Mucosa of stomach (tissue), 1 donor: ENCODE data around the gene RIOK1.
"Not testable (repeated sequence)": the region's sequence is repeated elsewhere in the genome, so short reads cannot be mapped to it uniquely, and the experiment has no call there.

ENCODE experiments used
- H3K27me3 ChIP-seq: one replicate; pipeline ENCODE4 v1.7.0; 2013; ENCODE audit warnings: mild to moderate bottlenecking, low read length; ENCODE audit not compliant: control insufficient read depth, insufficient read depth
- H3K36me3 ChIP-seq: one replicate; pipeline ENCODE4 v1.7.0; 2013; ENCODE audit warnings: low read length; ENCODE audit not compliant: control insufficient read depth, insufficient read depth
- H3K4me1 ChIP-seq: one replicate; pipeline ENCODE4 v1.7.0; 2013; ENCODE audit warnings: mild to moderate bottlenecking, low read length; ENCODE audit not compliant: control insufficient read depth, insufficient read depth
- H3K4me3 ChIP-seq: one replicate; pipeline ENCODE4 v1.7.0; 2013; ENCODE audit warnings: low read length
- H3K9ac ChIP-seq: one replicate; pipeline ENCODE4 v1.7.0; 2013; ENCODE audit warnings: mild to moderate bottlenecking, low read length, moderate library complexity
- H3K9me3 ChIP-seq: one replicate; pipeline ENCODE4 v1.7.0; 2013; ENCODE audit warnings: mild to moderate bottlenecking, low read length, moderate library complexity; ENCODE audit not compliant: control insufficient read depth
- donor health status: Pancreatic carcinoma.

The RIOK1 gene

GRCh38 chr6:7446619-7447325, 57.2 kb downstream of the RIOK1 start:
- H3K9me3 ChIP-seq: no peaks in the 10 kb centered on the region
- no peaks in the 10 kb centered on the region for H3K27me3 ChIP-seq
- no peaks in the 10 kb centered on the region for H3K36me3 ChIP-seq
- no peak overlapping the region for H3K4me3 ChIP-seq
- H3K9ac ChIP-seq: no peak overlapping the region
- H3K4me1 ChIP-seq: no peaks in the 10 kb centered on the region

GRCh38 chr6:7448232-7448631, 58.6 kb downstream of the RIOK1 start:
- no peak overlapping the region for H3K4me3 ChIP-seq
- no peak overlapping the region for H3K9ac ChIP-seq
- no peaks in the 10 kb centered on the region for H3K27me3 ChIP-seq
- H3K9me3 ChIP-seq: no peaks in the 10 kb centered on the region
- H3K4me1 ChIP-seq: no peaks in the 10 kb centered on the region
- H3K36me3 ChIP-seq: no peaks in the 10 kb centered on the region

DNA sequence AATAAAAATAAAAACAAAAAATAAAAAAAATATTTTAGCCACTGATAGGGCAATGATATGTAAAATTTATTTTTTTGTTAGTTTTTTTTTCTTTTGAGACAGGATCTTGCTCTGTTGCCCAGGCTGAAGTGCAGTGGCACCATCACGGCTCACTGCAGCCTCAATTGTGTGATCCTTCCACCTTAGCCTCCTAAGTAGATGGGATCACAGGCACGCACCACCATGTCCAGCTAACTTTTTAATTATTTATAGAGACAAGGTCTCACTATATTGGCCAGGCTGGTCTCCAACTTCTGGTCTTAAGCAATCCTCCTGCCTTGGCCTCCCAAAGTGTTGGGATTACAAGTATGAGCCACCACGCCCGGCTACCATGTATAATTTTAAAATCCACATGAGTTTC, 59.4 kb downstream of the RIOK1 start:
- Histone ChIP-seq H3K4me3 (no peak overlapping the region), H3K36me3 (no peaks in the 10 kb centered on the region), H3K27me3 (no peaks in the 10 kb centered on the region), H3K9me3 (no peaks in the 10 kb centered on the region), H3K9ac (no peak overlapping the region), H3K4me1 (no peaks in the 10 kb centered on the region)

DNA sequence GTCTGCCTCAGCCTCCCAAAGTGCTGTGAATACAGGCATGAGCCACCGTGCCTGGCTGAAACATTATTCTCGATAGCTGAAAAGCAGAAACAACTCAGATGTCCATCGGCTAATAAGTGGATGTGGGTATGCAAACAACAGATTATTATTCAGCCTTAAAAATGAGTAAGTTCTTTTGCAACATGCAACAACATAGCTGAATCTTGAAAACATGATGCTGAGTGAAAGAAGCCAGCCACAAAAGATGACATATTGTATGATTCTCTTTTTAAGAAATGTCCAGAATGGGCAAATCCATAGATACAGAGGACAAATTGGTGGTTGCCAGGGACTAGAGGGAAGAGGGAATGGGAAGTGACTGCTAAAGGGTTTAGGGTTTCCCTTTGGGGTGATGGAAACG, 61.7 kb downstream of the RIOK1 start:
- Histone ChIP-seq H3K9ac (no peak overlapping the region), H3K36me3 (no peaks in the 10 kb centered on the region), H3K4me3 (no peak overlapping the region), H3K27me3 (no peaks in the 10 kb centered on the region), H3K9me3 (no peaks in the 10 kb centered on the region), H3K4me1 (no peaks in the 10 kb centered on the region)

GRCh38 chr6:7452898-7453297, 63.3 kb downstream of the RIOK1 start:
- Histone ChIP-seq H3K9me3 (no peaks in the 10 kb centered on the region), H3K36me3 (no peaks in the 10 kb centered on the region), H3K27me3 (no peaks in the 10 kb centered on the region), H3K4me1 (no peaks in the 10 kb centered on the region), H3K9ac (no peak overlapping the region), H3K4me3 (no peak overlapping the region)

DNA sequence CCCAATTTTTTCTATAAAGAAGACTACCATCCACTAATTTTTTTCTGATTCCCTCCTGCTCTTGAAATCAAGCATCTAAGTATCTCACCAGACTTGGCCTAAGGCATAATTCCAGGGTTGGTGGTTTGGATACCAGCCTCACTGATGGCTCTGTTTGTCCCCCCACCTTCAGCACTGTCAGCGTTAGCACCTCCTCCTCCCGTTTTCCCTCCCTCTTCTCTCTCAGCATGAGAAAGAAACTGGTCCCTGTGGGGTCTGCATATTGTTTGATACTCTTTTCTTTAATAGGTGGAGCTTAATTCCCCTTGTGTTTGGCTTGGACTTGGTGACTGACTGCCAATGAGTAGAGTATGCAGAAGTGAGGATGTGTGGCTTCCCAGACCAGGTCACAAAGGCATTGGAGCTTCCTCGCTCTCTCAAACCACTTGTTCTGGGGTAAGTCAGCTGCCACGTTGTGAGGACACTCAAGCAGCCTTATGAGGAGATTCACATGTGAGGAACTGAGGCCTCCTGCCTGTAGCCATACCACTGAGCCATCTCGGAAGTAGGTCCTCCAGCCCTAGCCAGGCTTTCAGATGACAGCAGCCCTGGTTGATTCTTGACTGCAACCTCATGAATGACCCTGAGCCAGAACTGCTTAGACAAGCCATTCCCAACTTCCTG, 65.2 kb downstream of the RIOK1 start:
- no peak overlapping the region for H3K9ac ChIP-seq
- H3K4me1 ChIP-seq: no peaks in the 10 kb centered on the region
- no peak overlapping the region for H3K4me3 ChIP-seq
- no peaks in the 10 kb centered on the region for H3K36me3 ChIP-seq
- no peaks in the 10 kb centered on the region for H3K27me3 ChIP-seq
- H3K9me3 ChIP-seq: no peaks in the 10 kb centered on the region

GRCh38 chr6:7456302-7456701, 66.7 kb downstream of the RIOK1 start:
- not testable (repeated sequence) for H3K4me1 ChIP-seq, H3K4me3 ChIP-seq, H3K36me3 ChIP-seq, H3K9me3 ChIP-seq, H3K9ac ChIP-seq, H3K27me3 ChIP-seq

DNA sequence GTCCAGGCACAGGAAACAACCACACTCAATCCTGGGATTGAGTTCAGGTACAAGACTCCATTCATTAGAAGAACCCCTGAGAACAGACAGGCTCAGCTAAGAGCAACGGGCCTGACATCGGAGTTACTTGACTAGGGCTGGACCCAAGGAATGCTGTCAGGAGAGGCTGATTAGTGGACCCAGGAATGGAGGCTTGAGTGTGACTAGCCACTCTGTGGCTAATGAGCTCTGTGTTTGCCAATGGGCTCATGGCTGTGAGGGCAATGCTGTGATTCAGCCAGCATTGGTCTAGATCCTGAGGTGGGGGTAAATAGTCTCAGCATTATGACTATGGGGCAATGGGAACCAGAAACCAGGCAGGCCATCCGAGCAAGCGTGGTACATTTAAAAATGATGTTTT, 71.8 kb downstream of the RIOK1 start:
- no peaks in the 10 kb centered on the region for H3K36me3 ChIP-seq
- no peaks in the 10 kb centered on the region for H3K9me3 ChIP-seq
- no peak overlapping the region for H3K4me3 ChIP-seq
- no peak overlapping the region for H3K9ac ChIP-seq
- H3K27me3 ChIP-seq: no peaks in the 10 kb centered on the region
- no peaks in the 10 kb centered on the region for H3K4me1 ChIP-seq

DNA sequence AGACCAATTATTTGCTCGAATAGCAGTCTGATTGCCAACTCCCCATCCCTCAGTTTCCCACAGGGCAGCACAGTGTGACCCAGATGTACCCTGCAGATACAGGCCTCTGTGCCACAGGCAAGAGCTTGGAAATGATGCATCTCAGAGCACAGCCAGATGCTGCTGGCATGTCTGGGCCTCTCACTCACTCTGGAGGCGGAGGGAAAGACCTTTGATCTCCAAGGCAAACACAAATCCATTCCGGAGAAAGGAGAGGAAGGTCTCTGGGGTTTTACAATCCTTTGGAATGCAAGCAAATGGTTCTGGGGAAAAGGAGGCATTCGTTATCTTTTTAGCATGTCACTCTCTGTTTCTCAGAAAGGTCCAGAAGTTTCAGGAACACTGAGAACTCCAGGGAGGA, 74.2 kb downstream of the RIOK1 start:
- Histone ChIP-seq H3K9me3 (no peaks in the 10 kb centered on the region), H3K27me3 (no peaks in the 10 kb centered on the region), H3K4me3 (no peak overlapping the region), H3K36me3 (no peaks in the 10 kb centered on the region), H3K9ac (no peak overlapping the region), H3K4me1 (peaks cover 23% of the 10 kb centered on the region)

DNA sequence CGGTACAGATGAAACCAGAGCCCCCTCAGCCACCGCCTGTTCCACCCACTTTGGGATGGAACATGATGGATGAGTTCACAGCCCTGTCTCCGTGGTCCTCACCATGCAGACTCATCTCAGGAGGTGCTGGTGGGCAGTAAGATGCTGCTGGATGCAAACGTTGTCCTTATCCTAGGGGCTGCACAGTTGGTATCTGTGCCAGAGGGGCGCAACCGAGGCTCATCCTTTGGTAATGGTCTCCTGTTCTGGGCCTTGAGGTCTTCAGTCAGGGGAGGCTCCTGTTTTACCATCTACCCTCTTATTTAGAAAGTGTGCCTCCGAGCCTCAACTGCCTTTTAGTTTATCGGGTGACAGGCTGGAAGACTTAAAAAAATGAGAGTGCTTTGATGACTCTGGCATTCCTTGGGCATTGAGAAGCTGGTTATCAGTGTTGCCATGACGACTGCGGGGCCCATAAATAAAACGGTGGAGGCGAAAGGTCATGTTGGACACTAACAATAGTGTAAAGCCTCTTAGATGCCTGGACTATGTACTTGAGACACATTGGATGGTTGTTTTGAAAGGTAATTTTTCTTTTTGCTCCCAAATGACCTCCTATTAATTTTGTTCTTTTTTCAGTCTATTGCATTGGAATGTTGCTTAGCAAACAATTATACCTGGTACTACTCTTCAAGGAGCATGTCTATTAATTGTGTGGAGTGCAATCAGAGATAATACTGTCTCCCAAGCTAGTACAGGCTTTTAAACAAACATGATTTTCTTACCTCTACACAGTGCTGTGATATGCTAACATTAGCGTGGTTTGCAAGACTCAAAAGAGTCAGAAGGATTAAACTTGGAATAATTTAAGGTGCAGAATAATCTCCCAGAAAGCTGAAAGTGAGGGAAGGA, 77.6 kb downstream of the RIOK1 start:
- Histone ChIP-seq H3K4me3 (no peak overlapping the region), H3K9me3 (no peaks in the 10 kb centered on the region), H3K9ac (no peak overlapping the region), H3K36me3 (no peaks in the 10 kb centered on the region), H3K4me1 (peaks cover 24% of the 10 kb centered on the region), H3K27me3 (no peaks in the 10 kb centered on the region)
